Activated B cell treated with CpG ODN at 0.5 μM for 24 hours (primary cell): ENCODE data around the gene CASP5. TPM values are rescaled to one million over a fixed set of nuclear protein-coding genes. Genes with fewer than 3 reads are reported as not detected.
A peak's percentile ranks its signal among the peaks of the same experiment; 100 is the strongest.
"Not testable (repeated sequence)": the region's sequence is repeated elsewhere in the genome, so short reads cannot be mapped to it uniquely, and the experiment has no call there.

Source experiments
- ATAC-seq: fragments of 200-7000 bp; cut with Tn5 transposase; one replicate; pipeline ENCODE4 v1.10.0; 2021; ENCODE audit warnings: low read depth, mild to moderate bottlenecking, moderate library complexity
- CTCF ChIA-PET: fragments of 350-600 bp; sonication (Branson Sonifier 250); formaldehyde crosslinking; loops from one replicate; lab custom pipeline; 2021; ENCODE audit warnings: antibody characterized with exemption; lab: Charles Lee
- POLR2A ChIA-PET: fragments of 350-600 bp; sonication (Branson Sonifier 250); formaldehyde crosslinking; loops from one replicate; lab custom pipeline; 2021; ENCODE audit warnings: antibody characterized with exemption; lab: Charles Lee
- DNase-seq: peaks from one replicate; pipeline ENCODE4 v3.0.0; 2022
- H3K27ac Mint-ChIP-seq: one replicate; pipeline ENCODE4 v1.8.0; 2020; ENCODE audit warnings: mixed read lengths
- H3K27me3 Mint-ChIP-seq: one replicate; pipeline ENCODE4 v1.8.0; 2021; ENCODE audit warnings: mixed read lengths
- H3K36me3 Mint-ChIP-seq: one replicate; pipeline ENCODE4 v1.8.0; 2021; ENCODE audit warnings: low read depth, mixed read lengths
- H3K4me1 Mint-ChIP-seq: one replicate; pipeline ENCODE4 v1.8.0; 2021; ENCODE audit warnings: mixed read lengths
- H3K4me3 Mint-ChIP-seq: one replicate; pipeline ENCODE4 v1.8.0; 2020; ENCODE audit warnings: mild to moderate bottlenecking, mixed read lengths
- H3K9me3 Mint-ChIP-seq: one replicate; pipeline ENCODE4 v1.8.0; 2020; ENCODE audit warnings: mixed read lengths
- CTCF ChIP-seq: fragments of 200-600 bp; IDR thresholded peaks from one replicate; pipeline ENCODE4 v1.8.0; 2022; ENCODE audit warnings: antibody characterized with exemption, mild to moderate bottlenecking
- intact Hi-C: fragments of 100-400 bp; cut with micrococcal nuclease; formaldehyde crosslinking; loops from one replicate; pipeline ENCODE4 v1.15.1; 2024
- total RNA-seq: library from RNA; stranded (reverse); gene quantifications from 2 replicates; pipeline ENCODE4 v1.2.3, GENCODE V29; 2022

Gene CASP5
- total RNA-seq, 1 donor from 2014 or later, result not detected

- intact Hi-C loops, result loop anchor here (5.0 kb wide), 1 partner anchor 1028 kb away; the partner anchor contains the start of genes AASDHPPT and KBTBD3
- H3K36me3 Mint-ChIP-seq, result peaks cover 4% of the 10 kb centered on the region
These were observed 26.5 kb upstream of the CASP5 start for GRCh38 chr11:105049481-105049880.

GRCh38 chr11:105046898-105047579, 24.1 kb upstream of the CASP5 start:
- Mint-ChIP-seq H3K27me3 (no peaks in the 10 kb centered on the region), H3K36me3 (peaks cover 11% of the 10 kb centered on the region), H3K9me3 (no peaks in the 10 kb centered on the region), H3K4me3 (no peak overlapping the region), H3K4me1 (peaks cover 36% of the 10 kb centered on the region), H3K27ac (no peak overlapping the region)
- ChIA-PET CTCF (no interaction called here), POLR2A (no interaction called here)
- TF ChIP-seq CTCF, result no peak
- no peak for ATAC-seq
- DNase-seq, result no peak
- intact Hi-C loops, result loop anchor here (5.0 kb wide), 1 partner anchor 1030 kb away; the partner anchor contains the start of genes AASDHPPT and KBTBD3

More at GRCh38 chr11:105049481-105049880, 26.5 kb upstream of the CASP5 start:
- H3K27ac Mint-ChIP-seq, result no peak overlapping the region
- no peaks in the 10 kb centered on the region for H3K27me3 Mint-ChIP-seq
- no peaks in the 10 kb centered on the region for H3K9me3 Mint-ChIP-seq
- CTCF ChIA-PET, result no interaction called here
- peaks cover 13% of the 10 kb centered on the region for H3K4me1 Mint-ChIP-seq
- POLR2A ChIA-PET, result no interaction called here
- H3K4me3 Mint-ChIP-seq, result no peak overlapping the region
- DNase-seq (no peak), ATAC-seq (no peak)
- no peak for TF ChIP-seq CTCF

GRCh38 chr11:105045676-105046296, 22.8 kb upstream of the CASP5 start:
- ChIA-PET POLR2A (no interaction called here), CTCF (no interaction called here)
- intact Hi-C loops, result loop anchor here (1.0 to 5.0 kb wide), 2 partner anchors 10 to 1032 kb away; partner anchors contain the start of genes AASDHPPT, CASP1 and KBTBD3
- H3K9me3 Mint-ChIP-seq, result no peaks in the 10 kb centered on the region
- H3K27me3 Mint-ChIP-seq, result no peaks in the 10 kb centered on the region
- TF ChIP-seq CTCF, result no peak
- H3K4me1 Mint-ChIP-seq, result peaks cover 46% of the 10 kb centered on the region
- peak overlapping the region; percentile 94 for H3K4me3 Mint-ChIP-seq
- no peak for ATAC-seq
- peak overlapping the region; percentile 57 for H3K27ac Mint-ChIP-seq
- peaks cover 22% of the 10 kb centered on the region for H3K36me3 Mint-ChIP-seq
- no peak for DNase-seq

GRCh38 chr11:105044557-105045524, 21.9 kb upstream of the CASP5 start, which contains the start of gene CARD16:
TSS of gene CARD16 (minus strand) at chr11:105045335. CDS start at chr11:105045297, 38 bp downstream.
- H3K36me3 Mint-ChIP-seq, result peaks cover 31% of the 10 kb centered on the region
- H3K4me3 Mint-ChIP-seq, result peak within 1 kb of the TSS; percentile 94
- H3K27me3 Mint-ChIP-seq, POLR2A ChIA-PET, H3K9me3 Mint-ChIP-seq, DNase-seq, CTCF ChIA-PET: not testable (repeated sequence)
- peak within 1 kb of the TSS; percentile 95 for H3K27ac Mint-ChIP-seq
- intact Hi-C loops, result loop anchor here (1.0 to 5.0 kb wide), 2 partner anchors 10 to 1032 kb away; partner anchors contain the start of genes AASDHPPT, CASP1 and KBTBD3
- ATAC-seq, result peak; percentile 94
- peaks cover 49% of the 10 kb centered on the region for H3K4me1 Mint-ChIP-seq

GRCh38 chr11:105042178-105042577, 19.2 kb upstream of the CASP5 start:
- TF ChIP-seq CTCF, result no peak
- Mint-ChIP-seq H3K36me3 (peaks cover 52% of the 10 kb centered on the region), H3K27ac (no peak overlapping the region), H3K9me3 (peaks cover 2% of the 10 kb centered on the region), H3K27me3 (no peaks in the 10 kb centered on the region), H3K4me3 (no peak overlapping the region), H3K4me1 (peaks cover 55% of the 10 kb centered on the region)
- CTCF ChIA-PET, result no interaction called here
- POLR2A ChIA-PET, result no interaction called here
- ATAC-seq (no peak), DNase-seq (no peak)
- intact Hi-C loops, result no loop called here
